IMR-90 (cell line): Measurements from ENCODE around the gene TAGLN2. TPM values are rescaled to one million over a fixed set of nuclear protein-coding genes. Genes with fewer than 3 reads are reported as not detected.

Experiments
- ATAC-seq: fragments of 200-7000 bp; cut with Tn5 transposase; 2 replicates; pipeline ENCODE4 v1.9.1; 2020; ENCODE audit warnings: low read depth, mild to moderate bottlenecking, moderate library complexity
- Bru-seq: library from RNA; stranded (reverse); fragments of 400-500 nt; gene quantifications from one replicate; lab custom pipeline; 2021; lab: Mats Ljungman, UMichigan
- BruChase-seq, 2 experiments: library from RNA; stranded (reverse); fragments of 400-500 nt; gene quantifications; one replicate each; lab custom pipeline; 2021; lab: Mats Ljungman, UMichigan
- BruUV-seq: library from RNA; stranded (reverse); fragments of 400-500 nt; replicated peaks from 2 replicates; lab custom pipeline; 2021; lab: Mats Ljungman, UMichigan
- CTCF ChIA-PET: fragments of 300-600 bp; formaldehyde crosslinking; extraction: SDS; loops from one replicate; lab custom pipeline; 2021; ENCODE audit warnings: antibody characterized with exemption; lab: Yijun Ruan, JAX
- POLR2A ChIA-PET: fragments of 300-600 bp; sonication (Branson Sonifier 250); formaldehyde crosslinking; loops from one replicate; lab custom pipeline; 2022; ENCODE audit warnings: antibody characterized with exemption; ENCODE audit not compliant: unreplicated experiment; lab: Charles Lee
- DNase-seq: peaks from one replicate; pipeline ENCODE4 v3.0.0; 2013
- H2AFZ ChIP-seq: replicated peaks from 2 replicates; pipeline ENCODE3; 2013; ENCODE audit warnings: low read length, mild to moderate bottlenecking; ENCODE audit not compliant: poor library complexity
- H2AK5ac ChIP-seq: 2 replicates; pipeline ENCODE4 v1.6.1; 2013; ENCODE audit warnings: low read depth, low read length, inconsistent platforms
- H2AK9ac ChIP-seq: replicated peaks from 2 replicates; pipeline ENCODE3; 2013; ENCODE audit warnings: mild to moderate bottlenecking, low read depth, low read length, moderate library complexity; ENCODE audit not compliant: poor library complexity
- H2BK120ac ChIP-seq: 2 replicates; pipeline ENCODE4 v1.6.1; 2013; ENCODE audit warnings: low read depth, low read length, inconsistent platforms
- H2BK15ac ChIP-seq: 3 replicates; pipeline ENCODE4 v1.6.1; 2013; ENCODE audit warnings: low read depth, low read length, inconsistent platforms
- H2BK20ac ChIP-seq: 2 replicates; pipeline ENCODE4 v1.6.1; 2013; ENCODE audit warnings: low read depth, mild to moderate bottlenecking, inconsistent platforms, low read length, moderate library complexity
- H2BK5ac ChIP-seq: 2 replicates; pipeline ENCODE4 v1.6.1; 2013; ENCODE audit warnings: mild to moderate bottlenecking, low read depth, low read length, inconsistent platforms; ENCODE audit not compliant: poor library complexity, severe bottlenecking
- H3K14ac ChIP-seq: replicated peaks from 2 replicates; pipeline ENCODE4 v1.6.1; 2013; ENCODE audit warnings: low read depth, low read length, inconsistent platforms
- H3K18ac ChIP-seq: 2 replicates; pipeline ENCODE4 v1.6.1; 2013; ENCODE audit warnings: low read depth, low read length, control low read depth
- H3K23ac ChIP-seq: 2 replicates; pipeline ENCODE4 v1.6.1; 2013; ENCODE audit warnings: low read depth, low read length, inconsistent platforms
- H3K27ac ChIP-seq: 2 replicates; pipeline ENCODE4 v1.5.1; 2013; ENCODE audit warnings: mild to moderate bottlenecking, control low read depth, low read length; ENCODE audit not compliant: insufficient read depth
- H3K27me3 ChIP-seq: 2 replicates; pipeline ENCODE4 v1.6.1; 2013; ENCODE audit warnings: low read length; ENCODE audit not compliant: control insufficient read depth, insufficient read depth
- H3K36me3 ChIP-seq: 2 replicates; pipeline ENCODE4 v1.6.1; 2013; ENCODE audit warnings: low read length, mixed read lengths; ENCODE audit not compliant: control insufficient read depth, insufficient read depth
- H3K4ac ChIP-seq: 2 replicates; pipeline ENCODE4 v1.6.1; 2013; ENCODE audit warnings: low read depth, low read length, inconsistent platforms
- H3K4me1 ChIP-seq: 2 replicates; pipeline ENCODE4 v1.6.1; 2013; ENCODE audit warnings: low read length, mixed read lengths; ENCODE audit not compliant: control insufficient read depth, insufficient read depth
- H3K4me2 ChIP-seq: 2 replicates; pipeline ENCODE4 v1.6.1; 2013; ENCODE audit warnings: low read depth, mild to moderate bottlenecking, control low read depth, low read length, moderate library complexity
- H3K4me3 ChIP-seq: 2 replicates; pipeline ENCODE4 v1.5.1; 2013; ENCODE audit warnings: low read depth, mild to moderate bottlenecking, control low read depth, low read length, moderate library complexity; ENCODE audit not compliant: insufficient read depth
- H3K56ac ChIP-seq: 2 replicates; pipeline ENCODE4 v1.6.1; 2013; ENCODE audit warnings: low read length, inconsistent platforms; ENCODE audit not compliant: insufficient read depth; ENCODE audit errors: extremely low read depth
- H3K79me1 ChIP-seq, 2 experiments: 2 replicates each; pipeline ENCODE4 v1.6.1; 2013; ENCODE audit warnings: low read length in 2 of 2, inconsistent platforms in 1 of 2, low read depth in 1 of 2
- H3K9ac ChIP-seq: 2 replicates; pipeline ENCODE4 v1.6.1; 2013; ENCODE audit warnings: low read depth, low read length, control low read depth
- H3K9me1 ChIP-seq: 2 replicates; pipeline ENCODE4 v1.6.1; 2013; ENCODE audit warnings: low read length, inconsistent platforms; ENCODE audit not compliant: insufficient read depth
- H3K9me3 ChIP-seq: 2 replicates; pipeline ENCODE4 v1.6.1; 2013; ENCODE audit warnings: low read length; ENCODE audit not compliant: control insufficient read depth, insufficient read depth
- H4K20me1 ChIP-seq: 2 replicates; pipeline ENCODE4 v1.6.1; 2013; ENCODE audit warnings: low read length, inconsistent platforms; ENCODE audit not compliant: insufficient read depth
- H4K5ac ChIP-seq: 2 replicates; pipeline ENCODE4 v1.6.1; 2013; ENCODE audit warnings: mild to moderate bottlenecking, low read depth, low read length, control low read depth
- H4K8ac ChIP-seq, 2 experiments: 2 replicates each; pipeline ENCODE4 v1.6.1; 2013; ENCODE audit warnings: low read depth in 2 of 2, low read length in 2 of 2, control low read depth in 1 of 2, inconsistent platforms in 1 of 2
- H4K91ac ChIP-seq: 2 replicates; pipeline ENCODE4 v1.6.1; 2013; ENCODE audit warnings: low read depth, low read length, inconsistent platforms; ENCODE audit not compliant: insufficient read depth
- BHLHE40 ChIP-seq: fragments of 150-350 bp; IDR thresholded peaks from 2 replicates; pipeline ENCODE4 v1.6.1; 2016; ENCODE audit warnings: mild to moderate bottlenecking, low read depth, low read length
- CEBPB ChIP-seq: IDR thresholded peaks from 2 replicates; pipeline ENCODE4 v1.6.1; 2012; ENCODE audit warnings: low read depth, low read length, improper control_type of control experiment
- CHD1 ChIP-seq: IDR thresholded peaks from 2 replicates; pipeline ENCODE4 v1.6.1; 2012; ENCODE audit warnings: low read depth, low read length, improper control_type of control experiment
- ELK1 ChIP-seq: fragments of 150-350 bp; IDR thresholded peaks from 2 replicates; pipeline ENCODE4 v1.6.1; 2016; ENCODE audit warnings: low read depth, mild to moderate bottlenecking, low read length, moderate library complexity, borderline replicate concordance
- FOS ChIP-seq: fragments of 150-350 bp; IDR thresholded peaks from 2 replicates; pipeline ENCODE4 v1.6.1; 2016; ENCODE audit warnings: low read depth, low read length
- MXI1 ChIP-seq: IDR thresholded peaks from 2 replicates; pipeline ENCODE4 v1.6.1; 2012; ENCODE audit warnings: low read depth, mild to moderate bottlenecking, low read length, moderate library complexity, borderline replicate concordance
- NFE2L2 ChIP-seq: fragments of 150-350 bp; IDR thresholded peaks from 2 replicates; pipeline ENCODE4 v1.6.1; 2016; ENCODE audit warnings: low read depth, mild to moderate bottlenecking, low read length
- POLR2A ChIP-seq: IDR thresholded peaks from 2 replicates; pipeline ENCODE4 v1.6.1; 2012; ENCODE audit warnings: mild to moderate bottlenecking, low read depth, low read length
- RAD21 ChIP-seq: IDR thresholded peaks from 2 replicates; pipeline ENCODE4 v1.6.1; 2012; ENCODE audit warnings: low read length, improper control_type of control experiment
- RCOR1 ChIP-seq: IDR thresholded peaks from 2 replicates; pipeline ENCODE4 v1.6.1; 2012; ENCODE audit warnings: mild to moderate bottlenecking, low read length, improper control_type of control experiment; ENCODE audit not compliant: insufficient replicate concordance
- SMC3 ChIP-seq: fragments of 150-350 bp; IDR thresholded peaks from 2 replicates; pipeline ENCODE4 v1.6.1; 2016; ENCODE audit warnings: low read depth, mild to moderate bottlenecking, antibody characterized with exemption, low read length, moderate library complexity
- WGBS, 2 experiments: methylation state at CpG; one replicate each; pipeline versions ENCODE4 v1.1.5 to v1.1.7; 2013; ENCODE audit warnings: missing lambda C conversion rate in 2 of 2; ENCODE audit not compliant: insufficient read length in 1 of 2; ENCODE audit errors: extremely low coverage in 2 of 2; 5-methylcytosine and 5-hydroxymethylcytosine counted together
- dilution Hi-C: fragments of 300-500 bp; cut with HindIII; formaldehyde crosslinking; loops from one replicate; pipeline ENCODE4 v1.14.3; 2018; ENCODE audit warnings: low sequenced_read_pairs; ENCODE audit not compliant: unreplicated experiment
- in situ Hi-C: fragments of 300-500 bp; cut with MboI; formaldehyde crosslinking; loops from 3 replicates; pipeline ENCODE4 v1.14.3; 2019; ENCODE audit warnings: low sequenced_read_pairs, inconsistent platforms, mixed read lengths
- intact Hi-C: fragments of 100-400 bp; cut with micrococcal nuclease; formaldehyde crosslinking; loops from 2 replicates; pipeline ENCODE4 v1.10.0; 2022
- long read RNA-seq: library from polyadenylated mRNA; unstranded; transcript quantifications from one replicate; pipeline ENCODE4 v2.0.0, GENCODE V29; 2021; ENCODE audit not compliant: unreplicated experiment
- polyA plus RNA-seq, 3 experiments: library from polyadenylated mRNA; depleted of rRNA; stranded (reverse); fragments of >200 nt; gene quantifications; 2 replicates each; pipeline ENCODE4 v1.2.3, GENCODE V29; 2012; ENCODE audit warnings: low replicate concordance in 1 of 3
- total RNA-seq: library from RNA; depleted of rRNA; stranded (reverse); fragments of >200 nt; gene quantifications from 2 replicates; pipeline ENCODE4 v1.2.3, GENCODE V29; 2012; rRNA removed
- TF ChIP-seq, protein P1 (sequence below): fragments of 150-350 bp; IDR thresholded peaks from 2 replicates; pipeline ENCODE4 v1.6.1; 2017; ENCODE audit warnings: mild to moderate bottlenecking, antibody characterized with exemption, low read length, low read depth

The TAGLN2 gene
- 365 and 440 TPM in 2 replicates for total RNA-seq
- polyA plus RNA-seq (2012; rRNA removed): 634 and 646 TPM in 2 replicates
- 328 and 686 TPM in 2 replicates for polyA plus RNA-seq (2012; cell fraction: cytosol; rRNA removed)
- 327 and 351 TPM in 2 replicates for polyA plus RNA-seq (2012; cell fraction: nucleus; rRNA removed; ENCODE audit: low replicate concordance)
- percentile 84 among the genes with signal in this experiment for Bru-seq, nascent RNA
- percentile 84 among the genes with signal in this experiment for BruChase-seq, experiment 1, labeled RNA remaining after a 6-hour chase
- percentile 67 among the genes with signal in this experiment for BruChase-seq, experiment 2, labeled RNA remaining after a 2-hour chase
- long read RNA-seq, transcript TAGLN2-201 (5 exons, 709 nt): minor isoform, 5 of 259 reads
- long read RNA-seq, transcript TAGLN2-203 (5 exons, 1,604 nt): major isoform, 201 of 259 reads
- long read RNA-seq, partial matches to known transcripts: 14 of 259 reads
- long read RNA-seq, other reads (novel, unspliced or antisense): 39 of 259 reads

GRCh38 chr1:159924791-159925718, at the start of gene TAGLN2:
Gene TAGLN2, minus strand, starts transcription at chr1:159925507. Its CDS starts 4,998 bp downstream, at chr1:159920509.
- peak within 1 kb of the TSS; percentile 83 for H3K9ac ChIP-seq
- H2AK5ac ChIP-seq: peak within 1 kb of the TSS; percentile 89
- H3K56ac ChIP-seq: peak within 1 kb of the TSS; percentile 90
- H2AK9ac ChIP-seq: peak within 1 kb of the TSS; percentile 100
- H3K14ac ChIP-seq: peak within 1 kb of the TSS; percentile 87
- H3K4me1 ChIP-seq: peaks cover 15% of the 10 kb centered on the region
- peak within 1 kb of the TSS; percentile 85 for H2BK5ac ChIP-seq
- peak within 1 kb of the TSS; percentile 91 for H3K4me2 ChIP-seq
- no peaks in the 10 kb centered on the region for H3K27me3 ChIP-seq
- in situ Hi-C loops: no loop called here
- peaks cover 39% of the 10 kb centered on the region for H4K20me1 ChIP-seq
- H3K9me1 ChIP-seq: peaks cover 16% of the 10 kb centered on the region
- TSS peak; percentile 34 for BruUV-seq
- peak within 1 kb of the TSS; percentile 83 for H3K4me3 ChIP-seq
- ChIA-PET CTCF (interaction anchor here (0.6 to 1.5 kb wide), 4 partner anchors 9 to 1906 kb away, joined by 3 read pairs; no protein-coding TSS in a partner anchor), POLR2A (interaction anchor here (0.6 kb wide), 2 partner anchors 653 to 712 kb away, joined by 3 to 4 read pairs; no protein-coding TSS in a partner anchor)
- peak within 1 kb of the TSS; percentile 91 for H3K23ac ChIP-seq
- peak within 1 kb of the TSS; percentile 95 for H3K4ac ChIP-seq
- H2BK20ac ChIP-seq: peak within 1 kb of the TSS; percentile 54
- H3K79me1 ChIP-seq: peaks cover under 1 to 42% of the 10 kb centered on the region in 2 experiments; a peak in 2 of 4 replicates
- no peaks in the 10 kb centered on the region for H3K9me3 ChIP-seq
- peak within 1 kb of the TSS; percentile 84 for H3K18ac ChIP-seq
- H4K91ac ChIP-seq: peak within 1 kb of the TSS; percentile 96
- DNase-seq: peak; percentile 90
- peak; percentile 82 for ATAC-seq
- H2BK15ac ChIP-seq: peak within 1 kb of the TSS; percentile 85; the same call in 2 of the 3 replicates
- intact Hi-C loops: loop anchor here (1.0 to 10.0 kb wide), 4 partner anchors 34 to 290 kb away; partner anchors contain the start of gene DUSP23
- H3K27ac ChIP-seq: peak within 1 kb of the TSS; percentile 90
- H4K8ac ChIP-seq: peak within 1 kb of the TSS; percentile 80 to 85
- H2BK120ac ChIP-seq: peak within 1 kb of the TSS; percentile 94
- H2AFZ ChIP-seq: peak within 1 kb of the TSS; percentile 84
- WGBS, 2 experiments: 0% methylated on average over 20 of the region's 58 CpGs; no CpG with 5 or more reads in 1 of the 2 experiments
- dilution Hi-C loops: no loop called here
- peaks cover 9% of the 10 kb centered on the region for H3K36me3 ChIP-seq
- H4K5ac ChIP-seq: peak within 1 kb of the TSS; percentile 80
- TF ChIP-seq ELK1 (no peak), CHD1 (peak; percentile 94), FOS (peak; percentile 5; the same call in 1 of the 2 replicates), RAD21 (no peak), RCOR1 (peak; percentile 13), CEBPB (peak; percentile 11; the same call in 1 of the 2 replicates), POLR2A (peak; percentile 97), MXI1 (0 out of 2 replicates have a peak, but pooled peaks have one; percentile 60), NFE2L2 (no peak), SMC3 (no peak), BHLHE40 (peak; percentile 4; the same call in 1 of the 2 replicates)
- TF ChIP-seq, protein P1, sequence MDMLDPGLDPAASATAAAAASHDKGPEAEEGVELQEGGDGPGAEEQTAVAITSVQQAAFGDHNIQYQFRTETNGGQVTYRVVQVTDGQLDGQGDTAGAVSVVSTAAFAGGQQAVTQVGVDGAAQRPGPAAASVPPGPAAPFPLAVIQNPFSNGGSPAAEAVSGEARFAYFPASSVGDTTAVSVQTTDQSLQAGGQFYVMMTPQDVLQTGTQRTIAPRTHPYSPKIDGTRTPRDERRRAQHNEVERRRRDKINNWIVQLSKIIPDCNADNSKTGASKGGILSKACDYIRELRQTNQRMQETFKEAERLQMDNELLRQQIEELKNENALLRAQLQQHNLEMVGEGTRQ: 0 out of 2 replicates have a peak, but pooled peaks have one; percentile 29
